Measurements from ENCODE around the gene MRPL23. TPM values are rescaled to one million over a fixed set of nuclear protein-coding genes. Genes with fewer than 3 reads are reported as not detected.

MRPL23 gene
- total and polyA plus RNA-seq, 2 of the 13 experiments (the other 11 are each of a cell fraction or from before 2014, with no cell fraction given) = 67.8 to 123 TPM

DNA sequence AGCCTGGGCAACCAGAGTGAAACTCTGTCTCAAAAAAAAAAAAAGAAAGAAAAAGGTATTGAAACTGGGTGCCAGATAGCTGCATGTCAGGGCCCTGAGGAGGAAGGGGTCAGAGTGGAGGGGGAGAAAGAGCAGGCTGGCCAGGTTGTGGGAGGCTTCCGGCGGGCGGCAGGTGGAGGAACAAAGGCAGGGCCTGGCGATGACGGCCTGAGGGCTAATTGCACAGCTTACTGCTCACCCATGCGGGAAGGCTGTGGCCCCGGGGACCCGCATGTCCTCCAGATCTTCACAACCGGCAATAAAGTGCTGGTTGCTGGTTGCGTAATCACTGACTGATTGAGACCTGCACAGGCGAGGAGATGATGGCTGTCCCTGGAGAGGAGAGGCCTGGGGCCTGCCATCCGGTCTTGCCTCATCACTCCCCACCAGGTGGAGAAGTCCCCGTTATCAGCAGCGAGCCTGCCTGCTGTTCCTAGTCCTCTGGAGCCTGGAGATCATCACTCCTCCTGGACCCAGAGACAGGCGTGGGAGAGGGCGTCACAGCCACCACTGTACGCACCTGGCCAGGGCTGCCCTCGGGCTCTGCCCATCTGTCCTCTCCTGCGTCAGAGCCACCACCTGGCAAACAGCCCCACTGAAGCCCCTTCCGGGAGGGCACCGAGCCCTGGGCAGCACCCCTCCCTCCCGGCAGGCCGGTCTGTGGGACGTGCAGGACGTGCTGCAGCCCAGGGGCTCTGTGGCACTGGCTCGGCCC, 31.8 kb downstream of the MRPL23 start (continued):
- TF ChIP-seq SIN3A (IDR thresholded peaks at IDR 0.05; ENCODE audit: borderline replicate concordance, low read depth, low read length) = no peak
- peak; percentile 48; the same call in 1 of the 2 replicates for TF ChIP-seq RARA (CRISPR knock-in tag; IDR thresholded peaks at IDR 0.05)
- peak; percentile 10; the same call in 1 of the 2 replicates for TF ChIP-seq STAG1 (CRISPR knock-in tag; IDR thresholded peaks at IDR 0.05)
- TF ChIP-seq, protein P1, sequence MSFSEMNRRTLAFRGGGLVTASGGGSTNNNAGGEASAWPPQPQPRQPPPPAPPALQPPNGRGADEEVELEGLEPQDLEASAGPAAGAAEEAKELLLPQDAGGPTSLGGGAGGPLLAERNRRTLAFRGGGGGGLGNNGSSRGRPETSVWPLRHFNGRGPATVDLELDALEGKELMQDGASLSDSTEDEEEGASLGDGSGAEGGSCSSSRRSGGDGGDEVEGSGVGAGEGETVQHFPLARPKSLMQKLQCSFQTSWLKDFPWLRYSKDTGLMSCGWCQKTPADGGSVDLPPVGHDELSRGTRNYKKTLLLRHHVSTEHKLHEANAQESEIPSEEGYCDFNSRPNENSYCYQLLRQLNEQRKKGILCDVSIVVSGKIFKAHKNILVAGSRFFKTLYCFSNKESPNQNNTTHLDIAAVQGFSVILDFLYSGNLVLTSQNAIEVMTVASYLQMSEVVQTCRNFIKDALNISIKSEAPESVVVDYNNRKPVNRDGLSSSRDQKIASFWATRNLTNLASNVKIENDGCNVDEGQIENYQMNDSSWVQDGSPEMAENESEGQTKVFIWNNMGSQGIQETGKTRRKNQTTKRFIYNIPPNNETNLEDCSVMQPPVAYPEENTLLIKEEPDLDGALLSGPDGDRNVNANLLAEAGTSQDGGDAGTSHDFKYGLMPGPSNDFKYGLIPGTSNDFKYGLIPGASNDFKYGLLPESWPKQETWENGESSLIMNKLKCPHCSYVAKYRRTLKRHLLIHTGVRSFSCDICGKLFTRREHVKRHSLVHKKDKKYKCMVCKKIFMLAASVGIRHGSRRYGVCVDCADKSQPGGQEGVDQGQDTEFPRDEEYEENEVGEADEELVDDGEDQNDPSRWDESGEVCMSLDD (CRISPR knock-in tag; IDR thresholded peaks at IDR 0.05; ENCODE audit: borderline replicate concordance) = no peak
- no peak for TF ChIP-seq NR2F6 (IDR thresholded peaks at IDR 0.05)
- peak; percentile 41; the same call in 1 of the 2 replicates for TF ChIP-seq NR2F6 (CRISPR knock-in tag; IDR thresholded peaks at IDR 0.05)
- peak; percentile 61; the same call in 1 of the 2 replicates for TF ChIP-seq ZNF263 (CRISPR knock-in tag; IDR thresholded peaks at IDR 0.05)
- TF ChIP-seq MIXL1 (CRISPR knock-in tag; IDR thresholded peaks at IDR 0.05) = 0 out of 2 replicates have a peak, but pooled peaks have one; percentile 23
- TF ChIP-seq, protein P2, sequence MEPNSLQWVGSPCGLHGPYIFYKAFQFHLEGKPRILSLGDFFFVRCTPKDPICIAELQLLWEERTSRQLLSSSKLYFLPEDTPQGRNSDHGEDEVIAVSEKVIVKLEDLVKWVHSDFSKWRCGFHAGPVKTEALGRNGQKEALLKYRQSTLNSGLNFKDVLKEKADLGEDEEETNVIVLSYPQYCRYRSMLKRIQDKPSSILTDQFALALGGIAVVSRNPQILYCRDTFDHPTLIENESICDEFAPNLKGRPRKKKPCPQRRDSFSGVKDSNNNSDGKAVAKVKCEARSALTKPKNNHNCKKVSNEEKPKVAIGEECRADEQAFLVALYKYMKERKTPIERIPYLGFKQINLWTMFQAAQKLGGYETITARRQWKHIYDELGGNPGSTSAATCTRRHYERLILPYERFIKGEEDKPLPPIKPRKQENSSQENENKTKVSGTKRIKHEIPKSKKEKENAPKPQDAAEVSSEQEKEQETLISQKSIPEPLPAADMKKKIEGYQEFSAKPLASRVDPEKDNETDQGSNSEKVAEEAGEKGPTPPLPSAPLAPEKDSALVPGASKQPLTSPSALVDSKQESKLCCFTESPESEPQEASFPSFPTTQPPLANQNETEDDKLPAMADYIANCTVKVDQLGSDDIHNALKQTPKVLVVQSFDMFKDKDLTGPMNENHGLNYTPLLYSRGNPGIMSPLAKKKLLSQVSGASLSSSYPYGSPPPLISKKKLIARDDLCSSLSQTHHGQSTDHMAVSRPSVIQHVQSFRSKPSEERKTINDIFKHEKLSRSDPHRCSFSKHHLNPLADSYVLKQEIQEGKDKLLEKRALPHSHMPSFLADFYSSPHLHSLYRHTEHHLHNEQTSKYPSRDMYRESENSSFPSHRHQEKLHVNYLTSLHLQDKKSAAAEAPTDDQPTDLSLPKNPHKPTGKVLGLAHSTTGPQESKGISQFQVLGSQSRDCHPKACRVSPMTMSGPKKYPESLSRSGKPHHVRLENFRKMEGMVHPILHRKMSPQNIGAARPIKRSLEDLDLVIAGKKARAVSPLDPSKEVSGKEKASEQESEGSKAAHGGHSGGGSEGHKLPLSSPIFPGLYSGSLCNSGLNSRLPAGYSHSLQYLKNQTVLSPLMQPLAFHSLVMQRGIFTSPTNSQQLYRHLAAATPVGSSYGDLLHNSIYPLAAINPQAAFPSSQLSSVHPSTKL (CRISPR knock-in tag; IDR thresholded peaks at IDR 0.05) = 0 out of 2 replicates have a peak, but pooled peaks have one; percentile 10
- TF ChIP-seq ZNF331 (CRISPR knock-in tag; IDR thresholded peaks at IDR 0.05) = peak; percentile 33; the same call in 1 of the 2 replicates
- TF ChIP-seq KLF6 (CRISPR knock-in tag; IDR thresholded peaks at IDR 0.05) = no peak
- TF ChIP-seq SAP130 (CRISPR knock-in tag; IDR thresholded peaks at IDR 0.05; ENCODE audit: low read depth) = peak; percentile 46; the same call in 1 of the 2 replicates
- TF ChIP-seq RBM39 (IDR thresholded peaks at IDR 0.05; ENCODE audit: low read depth, low read length, poor library complexity, severe bottlenecking) = no peak
- TF ChIP-seq, protein P3, sequence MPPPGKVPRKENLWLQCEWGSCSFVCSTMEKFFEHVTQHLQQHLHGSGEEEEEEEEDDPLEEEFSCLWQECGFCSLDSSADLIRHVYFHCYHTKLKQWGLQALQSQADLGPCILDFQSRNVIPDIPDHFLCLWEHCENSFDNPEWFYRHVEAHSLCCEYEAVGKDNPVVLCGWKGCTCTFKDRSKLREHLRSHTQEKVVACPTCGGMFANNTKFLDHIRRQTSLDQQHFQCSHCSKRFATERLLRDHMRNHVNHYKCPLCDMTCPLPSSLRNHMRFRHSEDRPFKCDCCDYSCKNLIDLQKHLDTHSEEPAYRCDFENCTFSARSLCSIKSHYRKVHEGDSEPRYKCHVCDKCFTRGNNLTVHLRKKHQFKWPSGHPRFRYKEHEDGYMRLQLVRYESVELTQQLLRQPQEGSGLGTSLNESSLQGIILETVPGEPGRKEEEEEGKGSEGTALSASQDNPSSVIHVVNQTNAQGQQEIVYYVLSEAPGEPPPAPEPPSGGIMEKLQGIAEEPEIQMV (CRISPR knock-in tag; IDR thresholded peaks at IDR 0.05; ENCODE audit: low read depth) = no peak
- TF ChIP-seq, protein P4, sequence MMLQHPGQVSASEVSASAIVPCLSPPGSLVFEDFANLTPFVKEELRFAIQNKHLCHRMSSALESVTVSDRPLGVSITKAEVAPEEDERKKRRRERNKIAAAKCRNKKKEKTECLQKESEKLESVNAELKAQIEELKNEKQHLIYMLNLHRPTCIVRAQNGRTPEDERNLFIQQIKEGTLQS (CRISPR knock-in tag; IDR thresholded peaks at IDR 0.05) = 0 out of 2 replicates have a peak, but pooled peaks have one; percentile 57
- TF ChIP-seq, protein P5, sequence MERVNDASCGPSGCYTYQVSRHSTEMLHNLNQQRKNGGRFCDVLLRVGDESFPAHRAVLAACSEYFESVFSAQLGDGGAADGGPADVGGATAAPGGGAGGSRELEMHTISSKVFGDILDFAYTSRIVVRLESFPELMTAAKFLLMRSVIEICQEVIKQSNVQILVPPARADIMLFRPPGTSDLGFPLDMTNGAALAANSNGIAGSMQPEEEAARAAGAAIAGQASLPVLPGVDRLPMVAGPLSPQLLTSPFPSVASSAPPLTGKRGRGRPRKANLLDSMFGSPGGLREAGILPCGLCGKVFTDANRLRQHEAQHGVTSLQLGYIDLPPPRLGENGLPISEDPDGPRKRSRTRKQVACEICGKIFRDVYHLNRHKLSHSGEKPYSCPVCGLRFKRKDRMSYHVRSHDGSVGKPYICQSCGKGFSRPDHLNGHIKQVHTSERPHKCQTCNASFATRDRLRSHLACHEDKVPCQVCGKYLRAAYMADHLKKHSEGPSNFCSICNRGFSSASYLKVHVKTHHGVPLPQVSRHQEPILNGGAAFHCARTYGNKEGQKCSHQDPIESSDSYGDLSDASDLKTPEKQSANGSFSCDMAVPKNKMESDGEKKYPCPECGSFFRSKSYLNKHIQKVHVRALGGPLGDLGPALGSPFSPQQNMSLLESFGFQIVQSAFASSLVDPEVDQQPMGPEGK (CRISPR knock-in tag; IDR thresholded peaks at IDR 0.05) = peak; percentile 71
- peak; percentile 93 for TF ChIP-seq CEBPG (CRISPR knock-in tag; IDR thresholded peaks at IDR 0.05)
- peak; percentile 21; the same call in 1 of the 2 replicates for TF ChIP-seq BCL6 (CRISPR knock-in tag; IDR thresholded peaks at IDR 0.05)
- TF ChIP-seq EP300 (IDR thresholded peaks at IDR 0.05; ENCODE audit: low read depth in 2 of 2, low read length in 2 of 2) = no peak
- no peak for TF ChIP-seq EP300 (CRISPR knock-in tag; IDR thresholded peaks at IDR 0.05; ENCODE audit: borderline replicate concordance)

All from HepG2 (cell line).